DLD1 (cell line): ENCODE measurements around the gene ZNF490.

Experiments used
- in situ Hi-C: cut with HindIII; loops from 2 replicates; pipeline ENCODE4 v1.10.0; 2017; ENCODE audit warnings: low sequenced_read_pairs

ZNF490 gene

GRCh38 chr19:12546068-12546467 lies 64.5 kb downstream of the ZNF490 start:
- in situ Hi-C loops: no loop called here

- in situ Hi-C loops: no loop called here
These were observed 65.3 kb downstream of the ZNF490 start for GRCh38 chr19:12545267-12545666.

- in situ Hi-C loops: no loop called here
These were observed 66.2 kb downstream of the ZNF490 start for GRCh38 chr19:12544401-12544876.

GRCh38 chr19:12543855-12544254 lies 66.8 kb downstream of the ZNF490 start:
- in situ Hi-C loops: no loop called here
